Type B pancreatic cell (in vitro differentiated cells): ENCODE data around the gene KIF3C. TPM values are rescaled to one million over a fixed set of nuclear protein-coding genes. Genes with fewer than 3 reads are reported as not detected.
A peak's percentile ranks its signal among the peaks of the same experiment; 100 is the strongest.

Experiments used
- DNase-seq: peaks from one replicate; pipeline ENCODE4 v3.0.0; 2021; ENCODE audit warnings: mixed read lengths; ENCODE audit not compliant: unreplicated experiment; ENCODE audit errors: extremely low spot score
- H3K27ac Mint-ChIP-seq: 2 replicates; pipeline ENCODE4 v1.8.0; 2021; ENCODE audit warnings: mild to moderate bottlenecking, mixed read lengths
- H3K27me3 Mint-ChIP-seq: 2 replicates; pipeline ENCODE4 v1.8.0; 2021; ENCODE audit warnings: mixed read lengths
- H3K36me3 Mint-ChIP-seq: 2 replicates; pipeline ENCODE4 v1.8.0; 2021; ENCODE audit warnings: mixed read lengths
- H3K4me1 Mint-ChIP-seq: one replicate; pipeline ENCODE4 v1.8.0; 2021; ENCODE audit warnings: mixed read lengths; ENCODE audit not compliant: unreplicated experiment
- H3K4me3 Mint-ChIP-seq: 2 replicates; pipeline ENCODE4 v1.8.0; 2021; ENCODE audit warnings: mild to moderate bottlenecking, mixed read lengths
- H3K9me3 Mint-ChIP-seq: 2 replicates; pipeline ENCODE4 v1.8.0; 2021; ENCODE audit warnings: mixed read lengths
- CTCF ChIP-seq: fragments of 200-600 bp; sonication (generic); conservative IDR thresholded peaks from 2 replicates; pipeline ENCODE4 v1.5.0; 2021; ENCODE audit warnings: antibody characterized with exemption, mild to moderate bottlenecking
- total RNA-seq: library from RNA; stranded (reverse); gene quantifications from 2 replicates; pipeline ENCODE4 v1.2.1, GENCODE V29; 2021; ENCODE audit warnings: low replicate concordance

Gene KIF3C
- total RNA-seq, 1 donor from 2014 or later, result 25.5 TPM

- H3K9me3 Mint-ChIP-seq, result no peaks in the 10 kb centered on the region
- no peaks in the 10 kb centered on the region for H3K27me3 Mint-ChIP-seq
- H3K4me1 Mint-ChIP-seq, result peaks cover 25% of the 10 kb centered on the region
- DNase-seq, result no peak
- TF ChIP-seq CTCF, result no peak
- no peaks in the 10 kb centered on the region for H3K36me3 Mint-ChIP-seq
- peak overlapping the region; percentile 97 for H3K27ac Mint-ChIP-seq
- H3K4me3 Mint-ChIP-seq, result peak overlapping the region; percentile 65
Measured at GRCh38 chr2:26011609-26011989, 29.3 kb upstream of the KIF3C start.

- H3K4me3 Mint-ChIP-seq, result peak overlapping the region; percentile 70
- no peak for DNase-seq
- H3K9me3 Mint-ChIP-seq, result no peaks in the 10 kb centered on the region
- peak overlapping the region; percentile 97 for H3K27ac Mint-ChIP-seq
- no peaks in the 10 kb centered on the region for H3K27me3 Mint-ChIP-seq
- H3K36me3 Mint-ChIP-seq, result no peaks in the 10 kb centered on the region
- no peak for TF ChIP-seq CTCF
- H3K4me1 Mint-ChIP-seq, result peaks cover 25% of the 10 kb centered on the region
Measured at GRCh38 chr2:26010943-26011342, 28.6 kb upstream of the KIF3C start.

- Mint-ChIP-seq H3K9me3 (no peaks in the 10 kb centered on the region), H3K27ac (peak overlapping the region; percentile 66), H3K4me3 (no peak overlapping the region), H3K27me3 (no peaks in the 10 kb centered on the region), H3K4me1 (peaks cover 25% of the 10 kb centered on the region), H3K36me3 (no peaks in the 10 kb centered on the region)
- DNase-seq, result no peak
- TF ChIP-seq CTCF, result no peak
Measured at GRCh38 chr2:26009567-26009963, 27.3 kb upstream of the KIF3C start.

- Mint-ChIP-seq H3K27me3 (no peaks in the 10 kb centered on the region), H3K27ac (peak overlapping the region; percentile 66), H3K4me3 (peak overlapping the region; percentile 23), H3K4me1 (peaks cover 25% of the 10 kb centered on the region), H3K36me3 (no peaks in the 10 kb centered on the region), H3K9me3 (no peaks in the 10 kb centered on the region)
- DNase-seq, result no peak
- TF ChIP-seq CTCF, result no peak
Measured at GRCh38 chr2:26008851-26009566, 26.7 kb upstream of the KIF3C start.

- DNase-seq, result no peak
- H3K36me3 Mint-ChIP-seq, result no peaks in the 10 kb centered on the region
Measured at GRCh38 chr2:26008095-26008494, 25.8 kb upstream of the KIF3C start.

More at GRCh38 chr2:26008095-26008494, 25.8 kb upstream of the KIF3C start:
- H3K9me3 Mint-ChIP-seq, result no peaks in the 10 kb centered on the region
- no peak for TF ChIP-seq CTCF
- H3K4me1 Mint-ChIP-seq, result peaks cover 29% of the 10 kb centered on the region
- H3K27me3 Mint-ChIP-seq, result no peaks in the 10 kb centered on the region
- no peak overlapping the region for H3K4me3 Mint-ChIP-seq
- H3K27ac Mint-ChIP-seq, result peak overlapping the region; percentile 66
